ENCODE measurements around the gene CD70. TPM values are rescaled to one million over a fixed set of nuclear protein-coding genes. Genes with fewer than 3 reads are reported as not detected.

Gene CD70
- total RNA-seq, 1 donor from 2014 or later = 47.4 TPM

- Mint-ChIP-seq H3K4me1 (peaks cover 10% of the 10 kb centered on the region), H3K27ac (no peak overlapping the region), H3K36me3 (ENCODE audit: low read depth) (peaks cover 5% of the 10 kb centered on the region), H3K9me3 (peaks cover under 1% of the 10 kb centered on the region), H3K27me3 (peaks cover under 1% of the 10 kb centered on the region), H3K4me3 (no peak overlapping the region)
- DNase-seq = no peak
- intact Hi-C loops (cut with micrococcal nuclease) = no loop called here
These were observed 49.8 kb downstream of the CD70 start for GRCh38 chr19:6540918-6541689.

GRCh38 chr19:6539514-6539913 is 51.4 kb downstream of the CD70 start:
- no peaks in the 10 kb centered on the region for H3K27me3 Mint-ChIP-seq
- intact Hi-C loops (cut with micrococcal nuclease) = loop anchor here (5.0 kb wide), 1 partner anchor 53 kb away; the partner anchor contains the start of gene CD70
- no peak overlapping the region for H3K4me3 Mint-ChIP-seq
- H3K9me3 Mint-ChIP-seq = peaks cover 7% of the 10 kb centered on the region
- no peak for DNase-seq
- no peak overlapping the region for H3K27ac Mint-ChIP-seq
- peaks cover 13% of the 10 kb centered on the region for H3K36me3 Mint-ChIP-seq (ENCODE audit: low read depth)
- H3K4me1 Mint-ChIP-seq = peaks cover 16% of the 10 kb centered on the region

Other genes with a start within 250 kb of the CD70 start
- 190 and 192 TPM in 2 replicates for gene CLPP, start 229.6 kb downstream of the CD70 start, total RNA-seq
- 23.9 and 25.0 TPM in 2 replicates for gene ALKBH7, start 218.4 kb downstream of the CD70 start, total RNA-seq
- gene PSPN, start 215.2 kb downstream of the CD70 start, total RNA-seq = 1.5 and 1.8 TPM in 2 replicates
- 60.7 and 63.5 TPM in 2 replicates for gene GTF2F1, start 198.0 kb downstream of the CD70 start, total RNA-seq
- gene KHSRP, start 166.3 kb downstream of the CD70 start, total RNA-seq = 435 and 461 TPM in 2 replicates
- gene SLC25A41, start 157.4 kb downstream of the CD70 start, total RNA-seq = 0.19 and 0.24 TPM in 2 replicates
- gene SLC25A23, start 131.4 kb downstream of the CD70 start, total RNA-seq = 21.0 and 22.0 TPM in 2 replicates
- 0.26 and 0.33 TPM in 2 replicates for gene CRB3, start 126.9 kb downstream of the CD70 start, total RNA-seq
- gene DENND1C, start 109.4 kb downstream of the CD70 start, total RNA-seq = 63.7 and 67.6 TPM in 2 replicates
- gene TUBB4A, start 88.8 kb downstream of the CD70 start, total RNA-seq = 2.8 and 3.3 TPM in 2 replicates
- gene TNFSF9, start 60.1 kb downstream of the CD70 start, total RNA-seq = 6.1 and 6.4 TPM in 2 replicates
- 172 and 173 TPM in 2 replicates for gene TNFSF14, start 79.0 kb upstream of the CD70 start, total RNA-seq
- 4.8 and 5.3 TPM in 2 replicates for gene C3, start 129.5 kb upstream of the CD70 start, total RNA-seq
- 97.7 and 107 TPM in 2 replicates for gene GPR108, start 146.4 kb upstream of the CD70 start, total RNA-seq
- 66.3 and 67.7 TPM in 2 replicates for gene TRIP10, start 148.5 kb upstream of the CD70 start, total RNA-seq
- gene SH2D3A, start 176.3 kb upstream of the CD70 start, total RNA-seq = 9.8 and 11.0 TPM in 2 replicates
- gene VAV1, start 181.6 kb upstream of the CD70 start, total RNA-seq = 75.3 and 78.9 TPM in 2 replicates

All from activated CD4-positive, alpha-beta T cell treated with anti-CD3 and anti-CD28 coated beads, Interleukin-2, amount 10 ng/mL, durations not matched to agents 24 days and 14 days (primary cell).